ENCODE data around the gene BICD1. TPM values are rescaled to one million over a fixed set of nuclear protein-coding genes. Genes with fewer than 3 reads are reported as not detected.

Gene BICD1
- polyA plus RNA-seq, 1 experiment: 20.1 TPM

DNA sequence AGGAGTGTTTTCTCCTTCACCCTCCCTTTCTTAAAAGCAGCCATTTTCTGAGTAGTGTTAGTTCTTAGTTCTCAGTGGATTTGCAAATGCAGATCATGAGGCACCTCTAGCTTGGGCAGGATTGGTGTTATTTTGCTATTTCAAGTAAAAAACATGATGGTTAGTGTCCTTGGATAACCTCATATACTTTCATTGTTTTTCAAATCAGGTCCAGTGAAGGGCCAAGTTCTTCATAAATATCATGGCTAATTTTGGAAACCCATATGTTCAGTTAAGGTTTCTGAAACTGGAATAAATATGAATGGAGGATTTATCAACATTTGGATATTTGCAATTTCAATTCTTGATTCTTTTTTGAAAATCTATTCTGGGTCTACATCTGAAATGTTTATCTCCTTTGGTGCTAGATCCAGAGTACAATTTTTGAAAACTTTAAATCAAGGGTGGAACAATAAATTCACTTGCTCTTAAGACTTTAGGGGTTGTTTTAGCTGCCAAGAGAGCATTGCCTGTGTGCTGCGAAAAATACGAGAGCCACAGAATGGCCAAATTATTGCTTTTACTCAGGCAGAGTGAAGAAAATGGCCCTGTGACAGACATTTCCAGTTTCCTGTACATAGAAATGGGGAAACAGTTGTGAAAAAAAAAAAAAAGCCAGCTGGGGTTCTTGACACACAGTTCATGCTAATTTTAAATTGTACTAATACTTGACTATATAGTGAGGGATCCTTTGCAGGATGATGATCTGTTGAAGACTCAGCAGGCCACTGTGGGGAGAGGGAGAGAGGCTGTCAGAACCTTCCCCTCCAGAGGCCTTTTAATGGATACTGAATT, 104.6 kb downstream of the BICD1 start:
- Histone ChIP-seq H3K4me3 (ENCODE audit: low read depth, low read length) (no peak overlapping the region), H3K27ac (ENCODE audit: low read depth, low read length) (no peak overlapping the region), H3K27me3 (ENCODE audit: control insufficient read depth, insufficient read depth, low read length) (no peaks in the 10 kb centered on the region), H3K9me3 (ENCODE audit: control insufficient read depth, insufficient read depth, low read length) (no peaks in the 10 kb centered on the region)
- ChIA-PET POLR2A (interaction anchor here (0.5 kb wide), 1 partner anchor 16 kb away, joined by 4 read pairs; no protein-coding TSS in a partner anchor), CTCF (interaction anchor here (0.7 kb wide), 1 partner anchor 101 kb away, joined by 3 read pairs; no protein-coding TSS in a partner anchor)
- TF ChIP-seq, protein P1, sequence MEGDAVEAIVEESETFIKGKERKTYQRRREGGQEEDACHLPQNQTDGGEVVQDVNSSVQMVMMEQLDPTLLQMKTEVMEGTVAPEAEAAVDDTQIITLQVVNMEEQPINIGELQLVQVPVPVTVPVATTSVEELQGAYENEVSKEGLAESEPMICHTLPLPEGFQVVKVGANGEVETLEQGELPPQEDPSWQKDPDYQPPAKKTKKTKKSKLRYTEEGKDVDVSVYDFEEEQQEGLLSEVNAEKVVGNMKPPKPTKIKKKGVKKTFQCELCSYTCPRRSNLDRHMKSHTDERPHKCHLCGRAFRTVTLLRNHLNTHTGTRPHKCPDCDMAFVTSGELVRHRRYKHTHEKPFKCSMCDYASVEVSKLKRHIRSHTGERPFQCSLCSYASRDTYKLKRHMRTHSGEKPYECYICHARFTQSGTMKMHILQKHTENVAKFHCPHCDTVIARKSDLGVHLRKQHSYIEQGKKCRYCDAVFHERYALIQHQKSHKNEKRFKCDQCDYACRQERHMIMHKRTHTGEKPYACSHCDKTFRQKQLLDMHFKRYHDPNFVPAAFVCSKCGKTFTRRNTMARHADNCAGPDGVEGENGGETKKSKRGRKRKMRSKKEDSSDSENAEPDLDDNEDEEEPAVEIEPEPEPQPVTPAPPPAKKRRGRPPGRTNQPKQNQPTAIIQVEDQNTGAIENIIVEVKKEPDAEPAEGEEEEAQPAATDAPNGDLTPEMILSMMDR (IDR thresholded peaks at IDR 0.05; ENCODE audit: low read depth, low read length): no peak
- no peak for DNase-seq (ENCODE audit: low read depth, low spot score)

DNA sequence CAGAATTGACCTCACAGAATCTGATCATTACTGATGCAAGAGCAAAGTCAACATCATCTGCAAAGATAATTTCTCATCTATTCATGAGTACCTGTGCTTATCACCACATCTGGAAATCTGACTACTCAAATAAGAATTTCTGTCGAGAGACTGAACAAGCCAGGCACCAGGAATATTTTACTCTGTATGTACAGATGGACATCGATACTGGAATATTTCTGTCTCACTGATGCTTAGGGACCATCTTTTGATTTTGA, 105.2 kb downstream of the BICD1 start:
- DNase-seq (ENCODE audit: low read depth, low spot score): no peak
- TF ChIP-seq, protein P1 (IDR thresholded peaks at IDR 0.05; ENCODE audit: low read depth, low read length): no peak
- ChIA-PET CTCF (no interaction called here), POLR2A (interaction anchor here (0.5 kb wide), 1 partner anchor 17 kb away, joined by 4 read pairs; no protein-coding TSS in a partner anchor)
- H3K27me3 ChIP-seq (ENCODE audit: control insufficient read depth, insufficient read depth, low read length): no peaks in the 10 kb centered on the region
- no peak overlapping the region for H3K4me3 ChIP-seq (ENCODE audit: low read depth, low read length)
- H3K9me3 ChIP-seq (ENCODE audit: control insufficient read depth, insufficient read depth, low read length): no peaks in the 10 kb centered on the region
- H3K27ac ChIP-seq (ENCODE audit: low read depth, low read length): no peak overlapping the region

DNA sequence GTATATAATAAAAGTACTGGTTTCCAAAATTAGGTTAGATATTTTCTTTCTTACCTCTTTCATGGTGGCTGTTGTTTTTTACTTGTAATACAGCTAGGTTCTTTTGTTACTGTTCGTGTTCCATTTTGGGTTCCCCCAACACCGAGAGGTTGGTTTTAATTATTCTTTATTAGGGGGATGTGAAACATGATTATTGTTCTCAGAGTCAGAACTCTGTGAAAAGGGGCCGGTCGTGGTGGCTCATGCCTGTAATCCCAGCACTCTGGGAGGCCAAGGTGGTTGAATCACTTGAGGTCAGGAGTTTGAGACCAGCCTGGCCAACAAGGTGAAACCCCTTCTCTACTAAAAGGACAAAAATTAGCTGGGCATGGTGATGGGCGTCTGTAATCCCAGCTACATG, 108.1 kb downstream of the BICD1 start:
- Histone ChIP-seq H3K4me3 (ENCODE audit: low read depth, low read length) (no peak overlapping the region), H3K27ac (ENCODE audit: low read depth, low read length) (no peak overlapping the region), H3K9me3 (ENCODE audit: control insufficient read depth, insufficient read depth, low read length) (no peaks in the 10 kb centered on the region), H3K27me3 (ENCODE audit: control insufficient read depth, insufficient read depth, low read length) (no peaks in the 10 kb centered on the region)
- ChIA-PET CTCF (no interaction called here), POLR2A (no interaction called here)
- TF ChIP-seq, protein P1 (IDR thresholded peaks at IDR 0.05; ENCODE audit: low read depth, low read length): no peak
- no peak for DNase-seq (ENCODE audit: low read depth, low spot score)

DNA sequence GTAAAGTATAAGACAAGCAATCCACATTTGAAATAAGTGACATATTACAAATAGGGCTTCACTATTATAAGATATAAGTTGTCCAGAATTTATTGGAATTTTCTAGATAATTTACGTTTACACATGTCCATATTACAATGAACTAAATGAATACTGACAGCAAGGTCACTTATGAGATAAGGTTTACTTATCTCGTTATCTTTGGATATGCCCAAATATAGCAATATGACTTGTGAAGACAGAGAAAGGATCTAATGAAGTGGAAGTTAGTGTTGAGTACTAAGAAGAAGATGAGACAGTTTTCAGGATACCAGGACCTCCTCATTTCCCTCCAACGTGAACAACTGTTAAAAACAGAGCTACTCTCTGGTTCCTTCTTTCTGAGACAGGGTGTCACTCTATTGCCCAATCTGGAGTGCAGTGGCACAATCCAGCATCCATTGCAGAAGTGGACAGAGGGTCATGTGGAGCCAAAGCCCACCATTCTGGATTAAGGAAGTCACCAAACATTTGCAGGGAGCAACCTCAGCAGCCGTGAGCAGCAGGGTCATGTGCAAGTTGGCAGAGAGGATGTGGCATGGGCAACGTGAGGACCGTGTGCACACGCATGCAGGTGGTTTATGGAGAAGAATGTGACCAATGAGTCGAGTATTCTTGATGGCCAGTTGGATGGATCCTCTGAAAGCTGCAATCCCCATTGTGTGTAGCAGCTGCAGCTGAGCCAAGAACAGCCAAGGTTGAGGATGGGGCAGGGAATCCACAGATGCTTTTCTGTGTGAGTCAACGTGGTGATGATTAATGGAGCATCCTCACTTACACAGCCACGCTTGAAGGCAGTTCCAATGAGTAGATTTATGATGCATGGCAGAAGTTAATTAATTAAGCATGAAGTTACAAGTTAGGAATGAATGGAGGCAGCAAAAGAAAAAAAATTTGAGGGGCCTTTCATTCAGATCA, 111.0 kb downstream of the BICD1 start:
- H3K27me3 ChIP-seq (ENCODE audit: control insufficient read depth, insufficient read depth, low read length): no peaks in the 10 kb centered on the region
- TF ChIP-seq, protein P1 (IDR thresholded peaks at IDR 0.05; ENCODE audit: low read depth, low read length): no peak
- ChIA-PET CTCF (no interaction called here), POLR2A (no interaction called here)
- peak; percentile 32 for DNase-seq (ENCODE audit: low read depth, low spot score)
- no peak overlapping the region for H3K4me3 ChIP-seq (ENCODE audit: low read depth, low read length)
- no peak overlapping the region for H3K27ac ChIP-seq (ENCODE audit: low read depth, low read length)
- no peaks in the 10 kb centered on the region for H3K9me3 ChIP-seq (ENCODE audit: control insufficient read depth, insufficient read depth, low read length)

DNA sequence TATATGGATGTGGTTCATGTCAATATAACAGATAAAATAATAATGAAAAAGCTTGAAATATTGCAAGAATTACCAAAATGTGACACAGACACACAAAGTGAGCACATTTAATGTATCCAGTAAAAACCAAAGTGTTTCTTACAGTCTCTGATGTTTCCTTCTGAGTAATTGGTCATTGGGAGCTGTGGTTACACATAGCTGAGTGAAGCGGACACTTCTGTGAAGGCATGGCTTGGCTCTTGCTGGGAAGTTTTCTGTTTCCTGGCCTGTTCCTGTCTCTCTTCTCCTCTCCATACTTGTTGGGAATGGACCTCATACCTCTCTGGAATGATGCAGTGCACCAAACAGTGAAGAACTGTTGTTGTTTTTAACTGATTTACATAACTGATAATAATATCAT, 117.3 kb downstream of the BICD1 start:
- H3K4me3 ChIP-seq (ENCODE audit: low read depth, low read length): no peak overlapping the region
- TF ChIP-seq, protein P1 (IDR thresholded peaks at IDR 0.05; ENCODE audit: low read depth, low read length): no peak
- ChIA-PET CTCF (no interaction called here), POLR2A (no interaction called here)
- DNase-seq (ENCODE audit: low read depth, low spot score): no peak
- H3K27ac ChIP-seq (ENCODE audit: low read depth, low read length): no peak overlapping the region
- H3K9me3 ChIP-seq (ENCODE audit: control insufficient read depth, insufficient read depth, low read length): no peaks in the 10 kb centered on the region
- H3K27me3 ChIP-seq (ENCODE audit: control insufficient read depth, insufficient read depth, low read length): no peaks in the 10 kb centered on the region
